GM10847 (cell line): ENCODE measurements around the gene MIB2.

ENCODE experiments used
- POLR2A ChIP-seq: IDR thresholded peaks from 2 replicates; pipeline ENCODE4 v1.6.1; 2011; ENCODE audit not compliant: insufficient read length; ENCODE audit errors: extremely low read depth

Gene MIB2

DNA sequence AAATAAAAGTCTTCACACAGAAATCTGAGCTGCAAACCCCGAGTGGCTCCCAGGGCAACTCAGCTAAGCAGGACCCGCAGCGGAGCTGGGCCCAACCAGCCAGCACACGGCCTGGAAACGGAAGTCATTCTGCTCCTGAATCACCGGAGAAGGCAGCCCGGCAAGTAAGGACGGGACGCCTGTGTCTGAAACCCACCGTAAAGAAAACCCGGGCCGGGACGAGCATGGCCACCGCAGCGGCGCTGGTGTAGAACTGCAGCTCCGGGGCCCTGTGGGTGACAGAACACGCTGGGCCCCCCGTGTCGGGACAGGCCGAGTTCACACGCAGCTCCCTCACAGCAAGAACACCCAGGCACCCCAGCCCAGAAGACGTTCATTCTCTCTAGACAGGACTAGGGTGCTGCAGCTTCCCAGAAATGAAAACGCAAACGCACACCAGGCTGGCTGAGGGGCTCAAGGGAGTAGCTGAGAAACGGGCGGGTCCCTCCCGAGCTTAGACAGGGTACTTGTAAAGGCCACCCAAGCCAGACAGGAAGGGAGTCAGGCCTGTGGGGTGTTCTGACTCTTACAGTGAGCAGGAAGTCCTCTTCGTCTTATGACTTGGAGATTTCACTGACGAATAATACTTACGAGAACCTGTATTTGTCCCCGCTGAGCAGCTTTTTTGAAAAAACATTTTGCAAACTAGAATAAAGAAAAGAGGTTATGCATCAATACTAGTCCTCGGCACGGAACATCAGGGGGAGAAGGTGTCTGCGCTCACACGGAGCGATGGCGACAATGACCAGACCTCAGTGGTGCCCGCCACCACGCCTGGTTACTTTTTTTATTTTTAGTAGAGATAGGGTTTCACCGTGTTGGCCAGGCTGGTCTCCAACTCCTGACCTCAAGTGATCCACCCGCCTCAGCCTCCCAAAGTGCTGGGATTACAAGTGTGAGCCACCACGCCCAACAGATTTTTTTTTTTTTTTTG is 54.5 kb downstream of the MIB2 start:
- no peak for TF ChIP-seq POLR2A

DNA sequence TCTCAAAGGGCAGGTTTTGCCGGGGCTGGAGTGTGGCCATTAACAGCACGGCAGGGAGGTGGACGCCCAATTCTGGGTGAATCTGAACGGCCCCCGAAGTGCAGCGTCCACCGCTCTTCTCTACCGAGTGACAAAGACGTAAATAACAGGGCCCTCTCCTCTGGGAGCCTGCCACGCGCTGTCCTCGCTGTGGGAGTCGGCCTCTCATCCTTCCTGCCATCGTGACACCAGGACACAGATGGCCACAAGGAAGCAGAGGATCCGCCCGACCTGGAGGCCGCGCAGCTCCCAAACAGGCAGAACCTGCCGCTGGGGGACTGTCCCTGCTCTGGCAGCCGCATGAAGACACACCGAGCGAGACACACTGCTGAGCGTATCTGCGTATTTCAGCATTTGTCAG is 55.6 kb downstream of the MIB2 start:
- TF ChIP-seq POLR2A = no peak

DNA sequence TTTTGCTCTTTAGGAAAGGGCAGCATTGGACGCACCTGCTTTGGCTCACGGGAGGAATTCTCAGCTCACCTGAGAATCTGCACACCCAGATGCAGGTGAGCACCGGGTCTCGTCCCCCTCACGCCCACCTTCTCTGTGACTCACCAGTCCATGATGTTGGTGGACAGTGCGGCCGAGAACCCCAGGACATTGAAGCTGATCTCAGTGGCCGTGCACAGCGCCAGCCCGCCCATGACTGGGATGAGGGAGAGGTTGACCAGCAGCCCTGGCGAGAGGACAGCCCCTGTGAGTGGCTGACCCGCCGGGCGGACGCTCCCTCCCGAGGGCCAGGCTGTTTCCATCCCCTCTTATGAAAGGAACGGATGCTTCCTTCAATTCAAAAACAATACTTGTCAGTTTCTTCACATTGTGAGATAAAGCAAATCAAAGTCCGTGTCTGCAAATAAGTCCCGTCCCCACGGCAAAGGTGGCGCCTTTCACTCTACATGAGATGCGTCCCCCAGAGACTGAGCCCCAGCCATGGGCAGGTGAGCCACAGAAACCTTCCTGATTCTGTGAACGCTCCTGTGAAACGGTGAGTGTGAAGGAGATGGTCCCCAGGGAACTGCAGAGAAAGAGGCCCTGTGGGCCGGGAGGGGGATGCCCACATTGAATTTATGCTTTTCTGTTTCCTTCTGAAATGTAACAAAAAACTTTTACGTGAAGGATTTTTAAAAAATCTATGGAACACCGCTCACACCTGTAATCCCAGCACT is 56.2 kb downstream of the MIB2 start:
- TF ChIP-seq POLR2A = no peak

DNA sequence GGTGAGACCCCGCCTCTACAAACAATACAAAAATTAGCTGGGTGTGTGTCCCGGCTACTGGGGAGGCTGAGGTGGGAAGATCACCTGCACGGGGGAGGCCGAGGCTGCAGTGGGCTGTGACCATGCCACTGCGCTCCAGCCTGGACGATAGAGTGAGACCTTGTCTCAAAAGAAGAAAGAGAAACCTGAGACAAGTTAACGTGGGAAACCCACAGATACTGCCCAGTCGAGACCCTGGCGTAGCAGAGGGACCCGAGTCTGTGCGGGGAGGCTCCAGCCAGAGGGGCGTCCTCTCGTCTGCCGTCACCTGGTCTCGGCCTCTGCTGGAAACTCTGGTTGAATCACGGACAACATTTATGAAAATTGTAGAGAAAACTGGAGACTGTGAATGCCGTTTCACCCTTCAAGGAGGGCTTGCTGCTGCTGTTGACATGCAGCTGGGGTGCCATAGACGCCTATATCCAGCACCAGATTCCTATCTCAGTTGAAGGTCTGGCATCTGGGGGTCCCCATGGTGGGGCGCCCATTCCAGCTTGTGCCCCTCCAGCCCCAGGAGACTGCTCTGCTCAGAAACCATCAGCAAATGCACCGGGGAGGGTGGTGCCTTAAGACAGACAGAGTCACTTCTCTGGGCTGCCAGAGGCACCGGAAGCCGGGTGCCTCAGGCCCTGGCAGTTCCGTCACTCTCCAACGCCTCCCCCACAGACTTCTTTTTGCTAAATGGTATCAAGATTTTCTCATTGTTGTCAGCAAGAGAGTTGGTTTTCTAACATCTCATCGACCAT is 57.1 kb downstream of the MIB2 start:
- no peak for TF ChIP-seq POLR2A

DNA sequence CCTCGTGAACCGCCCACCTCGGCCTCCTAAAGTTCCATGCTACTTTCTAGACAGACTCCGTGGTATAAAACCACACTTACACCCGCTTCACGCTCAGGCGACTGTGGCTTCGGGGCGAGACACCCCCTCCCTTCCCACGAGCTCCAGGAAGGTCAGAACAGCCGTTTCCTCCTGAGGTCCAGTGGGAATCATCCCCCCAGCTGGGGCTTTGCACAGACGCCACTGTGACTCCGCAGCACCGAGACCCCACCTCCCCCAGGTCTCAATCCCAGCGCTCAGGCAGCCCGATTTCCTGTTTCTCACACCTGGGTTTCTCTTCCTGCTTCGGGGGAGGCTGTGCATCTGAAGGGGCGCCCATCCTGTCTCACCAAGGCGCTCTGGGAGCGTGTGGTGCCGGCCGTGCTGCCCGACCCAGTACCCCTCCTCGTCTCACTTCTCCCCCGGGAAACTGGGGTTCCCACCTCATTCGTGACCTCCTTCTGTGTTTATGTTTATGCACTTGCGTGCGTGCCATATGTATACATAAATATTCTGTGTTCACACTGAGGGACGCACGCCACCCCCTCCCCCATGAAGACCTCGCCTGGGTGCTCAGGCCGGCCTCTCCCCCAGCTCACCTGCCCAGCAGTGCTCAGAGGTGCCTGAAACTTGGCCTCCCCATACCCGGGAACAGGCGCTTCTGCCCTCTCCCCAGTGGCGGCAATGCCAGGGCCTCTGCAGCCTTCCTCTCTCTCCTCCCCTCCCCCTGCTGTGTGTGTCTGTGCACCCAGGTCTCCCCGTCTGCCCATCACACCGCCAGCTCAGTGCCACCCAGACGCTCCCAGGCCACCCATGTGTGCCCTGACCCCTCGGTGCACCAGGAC is 62.6 kb downstream of the MIB2 start:
- TF ChIP-seq POLR2A = peak; percentile 29

DNA sequence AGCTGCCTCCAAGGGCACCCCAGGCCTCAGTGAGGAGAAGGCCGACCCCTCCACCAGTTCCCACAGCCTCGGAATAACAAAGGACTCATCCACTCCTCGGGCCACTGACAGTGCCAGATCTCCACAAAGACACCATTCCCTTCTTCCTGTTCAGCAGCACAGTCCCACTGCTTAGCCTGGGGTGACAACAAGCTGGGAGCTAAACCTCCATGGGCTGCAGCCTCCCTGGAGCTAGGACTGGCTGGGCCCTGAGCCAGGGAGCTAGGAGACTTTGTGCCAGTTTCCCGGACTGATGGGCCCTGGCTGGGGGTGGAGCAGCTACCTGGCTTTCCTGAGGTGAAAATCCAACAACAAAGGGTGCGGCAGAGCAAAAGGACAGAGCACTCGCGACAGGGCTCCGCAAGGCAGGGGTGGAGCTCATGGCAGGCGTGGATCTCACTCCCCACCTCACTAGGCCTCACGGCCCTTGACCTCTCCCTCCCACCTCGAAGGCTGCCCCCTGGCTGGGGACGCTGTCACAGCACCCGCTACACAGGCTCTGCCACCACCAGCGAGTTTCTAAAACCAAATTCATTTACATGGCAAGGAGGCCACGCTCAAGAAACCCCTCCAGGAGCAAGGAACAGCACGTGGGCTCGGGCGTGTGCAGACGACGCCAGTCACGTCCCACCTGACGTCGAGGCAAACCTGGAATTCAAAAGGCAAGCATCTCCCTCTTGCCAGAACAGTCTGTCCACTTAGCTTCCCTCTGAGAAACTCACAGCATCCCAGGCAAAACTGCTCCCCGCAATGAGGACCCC is 63.5 kb downstream of the MIB2 start:
- no peak for TF ChIP-seq POLR2A
